HG03575 (cell line): ENCODE data around the gene FSTL3.
"Not testable (repeated sequence)": the region's sequence is repeated elsewhere in the genome, so short reads cannot be mapped to it uniquely, and the experiment has no call there.

ENCODE experiments used
- ATAC-seq: cut with Tn5 transposase; IDR thresholded peaks from one replicate; pipeline ENCODE4 v1.9.1; 2021; ENCODE audit not compliant: unreplicated experiment, insufficient number of reproducible peaks, low FRiP score; ENCODE audit errors: extremely low read depth

The FSTL3 gene

GRCh38 chr19:726993-727956 lies 51.1 kb downstream of the FSTL3 start:
- ATAC-seq, result no peak

DNA sequence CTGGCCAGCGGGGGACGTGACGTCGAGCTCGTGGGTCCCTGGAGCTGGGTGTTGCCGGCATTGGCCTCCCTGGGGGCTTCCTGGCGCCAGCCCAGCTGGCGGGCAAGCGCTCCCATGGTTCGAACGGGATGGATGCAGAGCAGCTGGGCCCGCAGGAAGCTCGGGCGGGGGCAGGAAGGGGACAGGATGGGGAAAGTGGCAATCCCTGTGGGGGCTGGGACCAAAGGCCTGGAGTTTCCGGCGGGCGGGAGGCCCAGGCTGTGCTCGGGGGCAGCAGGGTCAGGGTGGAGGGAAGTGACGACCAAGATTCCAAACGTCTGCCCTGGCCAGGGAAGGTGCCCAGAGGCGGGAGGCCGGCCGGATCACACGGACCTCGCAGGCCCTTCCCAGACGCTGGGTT lies 51.8 kb downstream of the FSTL3 start:
- no peak for ATAC-seq

DNA sequence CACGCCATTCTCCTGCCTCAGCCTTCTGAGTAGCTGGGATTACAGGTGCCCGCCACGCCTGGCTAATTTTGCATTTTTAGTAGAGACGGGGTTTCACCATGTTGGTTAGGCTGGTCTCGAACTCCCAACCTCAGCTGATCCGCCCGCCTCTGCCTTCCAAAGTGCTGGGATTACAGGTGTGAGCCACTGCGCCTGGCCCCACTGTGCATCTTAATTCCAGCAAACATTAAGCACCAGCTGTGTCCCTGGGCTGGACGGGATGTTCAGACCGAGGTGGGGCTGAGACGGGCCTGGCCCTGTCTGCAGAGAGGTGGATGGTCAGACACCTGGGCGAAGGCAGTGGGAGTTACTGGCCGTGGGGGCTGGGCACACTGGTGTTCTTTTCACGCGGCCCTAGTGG lies 53.4 kb downstream of the FSTL3 start:
- not testable (repeated sequence) for ATAC-seq

- ATAC-seq, result no peak
Measured at GRCh38 chr19:729965-730668, 53.9 kb downstream of the FSTL3 start.

DNA sequence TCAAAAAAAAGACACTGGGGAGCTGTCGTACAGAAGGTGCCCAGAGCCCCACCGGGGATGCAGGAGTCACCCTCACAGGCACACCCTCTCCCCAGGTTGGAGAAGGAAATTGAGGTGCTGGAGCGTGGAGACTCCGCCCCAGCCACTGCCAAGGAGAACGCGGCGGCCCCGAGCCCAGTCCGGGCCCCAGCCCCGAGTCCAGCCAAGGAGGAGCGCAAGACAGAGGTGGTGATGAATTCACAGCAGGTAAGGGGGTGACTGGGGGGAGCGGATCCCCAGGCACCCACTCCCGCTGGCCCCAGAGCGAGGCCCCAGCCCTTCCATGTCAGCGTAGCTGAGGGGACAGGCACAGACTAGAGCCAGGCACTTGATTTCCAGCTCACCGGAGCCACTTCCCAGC lies 54.8 kb downstream of the FSTL3 start:
- no peak for ATAC-seq

- no peak for ATAC-seq
Measured at GRCh38 chr19:732148-733069, 56.2 kb downstream of the FSTL3 start.
